GM12875 (cell line): ENCODE data around the gene TMPRSS7.

Source experiments
- H3K4me3 ChIP-seq: one replicate; pipeline ENCODE4 v1.5.1; 2011; ENCODE audit warnings: low read depth, low read length, control low read depth
- CTCF ChIP-seq: IDR thresholded peaks from 2 replicates; pipeline ENCODE4 v1.5.1; 2011; ENCODE audit warnings: low read depth, mild to moderate bottlenecking, control low read depth, inconsistent platforms, low read length, moderate library complexity, borderline replicate concordance; ENCODE audit not compliant: insufficient read depth

TMPRSS7 gene

GRCh38 chr3:112084980-112085705 lies 50.6 kb downstream of the TMPRSS7 start:
- TF ChIP-seq CTCF, result no peak
- no peak overlapping the region for H3K4me3 ChIP-seq

- H3K4me3 ChIP-seq, result no peak overlapping the region
- TF ChIP-seq CTCF, result no peak
Measured at GRCh38 chr3:112085735-112086075, 51.2 kb downstream of the TMPRSS7 start.

- TF ChIP-seq CTCF, result no peak
- peak within 1 kb of the TSS; percentile 44 for H3K4me3 ChIP-seq
Measured at GRCh38 chr3:112086076-112086854, 51.7 kb downstream of the TMPRSS7 start, which contains the start of gene C3orf52. Gene C3orf52, plus strand, starts transcription at chr3:112086389. Its CDS starts 19 bp downstream, at chr3:112086408.

GRCh38 chr3:112086875-112087524 lies 52.5 kb downstream of the TMPRSS7 start:
- H3K4me3 ChIP-seq, result no peak overlapping the region
- TF ChIP-seq CTCF, result no peak

GRCh38 chr3:112087746-112088145 lies 53.2 kb downstream of the TMPRSS7 start:
- no peak overlapping the region for H3K4me3 ChIP-seq

GRCh38 chr3:112088944-112089343 lies 54.4 kb downstream of the TMPRSS7 start:
- TF ChIP-seq CTCF, result no peak
- no peak overlapping the region for H3K4me3 ChIP-seq

More at GRCh38 chr3:112087746-112088145, 53.2 kb downstream of the TMPRSS7 start:
- TF ChIP-seq CTCF, result no peak
